Muscle of arm (tissue), 14 donors: Measurements from ENCODE around the gene UBLCP1. TPM values are rescaled to one million over a fixed set of nuclear protein-coding genes. Genes with fewer than 3 reads are reported as not detected.
"Not testable (repeated sequence)": the region's sequence is repeated elsewhere in the genome, so short reads cannot be mapped to it uniquely, and the experiment has no call there.

Experiments used
- DNase-seq: peaks from one replicate; pipeline ENCODE4 v3.0.0-alpha.2; 2013
- long read RNA-seq, 11 donors: transcript quantifications; one replicate each; lab custom pipeline, GENCODE V29; 2026
- polyA plus RNA-seq, 12 donors: library from polyadenylated mRNA; unstranded; fragments of 120-200 nt; gene quantifications; one replicate each; pipeline ENCODE4 v1.2.1, GENCODE V29; 2013; ENCODE audit not compliant: insufficient read length in 12 of 12

Gene UBLCP1, protein sequence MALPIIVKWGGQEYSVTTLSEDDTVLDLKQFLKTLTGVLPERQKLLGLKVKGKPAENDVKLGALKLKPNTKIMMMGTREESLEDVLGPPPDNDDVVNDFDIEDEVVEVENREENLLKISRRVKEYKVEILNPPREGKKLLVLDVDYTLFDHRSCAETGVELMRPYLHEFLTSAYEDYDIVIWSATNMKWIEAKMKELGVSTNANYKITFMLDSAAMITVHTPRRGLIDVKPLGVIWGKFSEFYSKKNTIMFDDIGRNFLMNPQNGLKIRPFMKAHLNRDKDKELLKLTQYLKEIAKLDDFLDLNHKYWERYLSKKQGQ
- polyA plus RNA-seq = 10 to 100 TPM in 11 of 12 donors, not detected in 1; 16.6 to 30.4 (median 26.4) TPM
- long read RNA-seq, donor 1, transcript UBLCP1-201 (11 exons, 2,392 nt) = major isoform, 12 of 12 reads
- long read RNA-seq, donor 1, partial matches to known transcripts = 0 of 12 reads
- long read RNA-seq, donor 1, other reads (novel, unspliced or antisense) = 0 of 12 reads
- long read RNA-seq, donor 2, transcript UBLCP1-201 (11 exons, 2,392 nt) = major isoform, 11 of 29 reads
- long read RNA-seq, donor 2, partial matches to known transcripts = 18 of 29 reads
- long read RNA-seq, donor 2, other reads (novel, unspliced or antisense) = 0 of 29 reads
- long read RNA-seq, donor 3, partial matches to known transcripts = 8 of 11 reads
- long read RNA-seq, donor 3, other reads (novel, unspliced or antisense) = 0 of 11 reads
- long read RNA-seq, donor 4, partial matches to known transcripts = 0 of 1 reads
- long read RNA-seq, donor 4, other reads (novel, unspliced or antisense) = 0 of 1 reads
- long read RNA-seq, donor 5, transcript UBLCP1-201 (11 exons, 2,392 nt) = major isoform, 7 of 20 reads
- long read RNA-seq, donor 5, partial matches to known transcripts = 12 of 20 reads
- long read RNA-seq, donor 5, other reads (novel, unspliced or antisense) = 0 of 20 reads
- long read RNA-seq, donor 6, transcript UBLCP1-201 (11 exons, 2,392 nt) = major isoform, 7 of 7 reads
- long read RNA-seq, donor 6, partial matches to known transcripts = 0 of 7 reads
- long read RNA-seq, donor 6, other reads (novel, unspliced or antisense) = 0 of 7 reads
- long read RNA-seq, donor 7, transcript UBLCP1-201 (11 exons, 2,392 nt) = major isoform, 5 of 5 reads
- long read RNA-seq, donor 7, partial matches to known transcripts = 0 of 5 reads
- long read RNA-seq, donor 7, other reads (novel, unspliced or antisense) = 0 of 5 reads
- long read RNA-seq, donor 8, transcript UBLCP1-201 (11 exons, 2,392 nt) = major isoform, 12 of 28 reads
- long read RNA-seq, donor 8, partial matches to known transcripts = 16 of 28 reads
- long read RNA-seq, donor 8, other reads (novel, unspliced or antisense) = 0 of 28 reads
- long read RNA-seq, donor 9, partial matches to known transcripts = 9 of 13 reads
- long read RNA-seq, donor 9, other reads (novel, unspliced or antisense) = 0 of 13 reads
- long read RNA-seq, donor 10, partial matches to known transcripts = 11 of 14 reads
- long read RNA-seq, donor 10, other reads (novel, unspliced or antisense) = 0 of 14 reads
- long read RNA-seq, donor 11, transcript UBLCP1-201 (11 exons, 2,392 nt) = major isoform, 6 of 13 reads
- long read RNA-seq, donor 11, partial matches to known transcripts = 7 of 13 reads
- long read RNA-seq, donor 11, other reads (novel, unspliced or antisense) = 0 of 13 reads

DNA sequence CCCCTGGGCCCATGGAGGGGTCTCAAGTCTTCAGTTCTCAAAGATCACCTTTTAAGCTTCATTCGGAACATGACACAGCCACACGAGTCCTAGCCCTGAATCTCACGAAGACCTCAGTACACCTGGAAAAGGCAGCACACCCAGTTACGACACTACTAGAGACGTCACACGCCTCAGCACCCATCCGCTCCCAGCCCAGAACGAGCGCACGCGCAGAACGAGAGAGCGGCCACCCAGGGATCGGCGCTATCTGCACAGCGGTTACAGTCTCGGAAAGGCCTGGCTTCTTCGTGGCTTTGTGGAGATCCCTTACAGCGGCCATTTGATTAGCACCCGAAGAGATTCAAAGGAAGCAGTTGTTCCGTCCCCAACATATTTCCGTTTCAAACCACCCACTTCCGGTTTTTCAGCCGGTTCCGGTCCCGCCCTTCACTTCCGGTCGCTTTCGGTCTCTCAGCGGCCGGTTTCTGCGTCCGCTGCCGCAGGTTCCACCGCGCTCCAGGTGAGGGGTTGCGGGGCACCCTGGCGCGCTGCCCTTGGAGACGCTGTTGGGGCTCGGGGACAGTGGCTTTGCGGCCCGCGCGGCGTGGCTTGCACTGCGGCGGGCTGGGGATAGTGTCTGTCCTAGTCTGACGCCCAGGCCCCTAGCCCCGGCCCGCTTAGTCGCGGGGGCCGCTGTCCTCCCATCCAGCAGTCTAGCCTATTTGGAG is at the start of gene UBLCP1:
TSS of gene UBLCP1 (plus strand) at position 432 of the 710 bp plus-strand sequence. CDS start 5,626 bp downstream, outside the sequence.
- DNase-seq = peak; percentile 90

- no peak for DNase-seq
Measured at GRCh38 chr5:159214486-159215271, 48.4 kb upstream of the UBLCP1 start.

GRCh38 chr5:159215886-159216285 is 47.2 kb upstream of the UBLCP1 start:
- DNase-seq = no peak

DNA sequence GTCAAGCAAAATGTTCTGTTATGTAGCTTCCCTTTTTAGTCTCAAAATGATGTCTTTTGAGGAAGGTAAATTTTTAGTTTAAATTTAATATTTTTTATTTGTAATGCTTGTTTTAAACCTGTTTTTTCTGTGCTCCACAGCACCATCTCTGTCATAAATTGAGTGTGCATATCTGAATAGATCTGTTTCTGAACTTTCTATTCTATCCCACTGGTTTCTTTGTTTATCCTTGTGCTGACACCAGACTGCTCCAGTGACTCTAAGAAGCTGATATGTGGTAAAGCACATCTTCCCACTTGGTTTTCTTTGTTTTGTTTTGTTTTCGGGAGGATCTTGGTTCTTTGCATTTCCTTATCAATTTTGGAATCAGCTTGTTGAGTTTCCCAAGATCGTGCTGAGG is 46.6 kb upstream of the UBLCP1 start:
- no peak for DNase-seq

DNA sequence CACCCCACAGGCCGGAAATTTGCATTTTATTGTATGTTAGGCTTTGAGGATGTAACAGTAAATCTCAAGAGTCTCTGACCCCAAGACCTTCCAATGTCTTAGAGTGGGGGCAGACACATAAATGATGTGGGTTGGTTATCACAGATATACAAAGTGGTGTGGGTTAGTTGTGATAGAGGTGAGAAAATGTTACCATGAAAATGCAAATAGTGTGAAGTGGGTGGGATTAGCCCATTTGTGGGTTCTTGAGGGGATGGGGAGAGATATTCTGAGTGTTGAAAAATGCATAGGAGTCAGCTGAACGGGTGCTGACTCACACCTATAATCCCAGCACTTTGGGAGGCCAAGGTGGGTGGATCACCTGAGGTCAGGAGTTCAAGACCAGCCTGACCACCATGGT is 45.9 kb upstream of the UBLCP1 start:
- DNase-seq = no peak

DNA sequence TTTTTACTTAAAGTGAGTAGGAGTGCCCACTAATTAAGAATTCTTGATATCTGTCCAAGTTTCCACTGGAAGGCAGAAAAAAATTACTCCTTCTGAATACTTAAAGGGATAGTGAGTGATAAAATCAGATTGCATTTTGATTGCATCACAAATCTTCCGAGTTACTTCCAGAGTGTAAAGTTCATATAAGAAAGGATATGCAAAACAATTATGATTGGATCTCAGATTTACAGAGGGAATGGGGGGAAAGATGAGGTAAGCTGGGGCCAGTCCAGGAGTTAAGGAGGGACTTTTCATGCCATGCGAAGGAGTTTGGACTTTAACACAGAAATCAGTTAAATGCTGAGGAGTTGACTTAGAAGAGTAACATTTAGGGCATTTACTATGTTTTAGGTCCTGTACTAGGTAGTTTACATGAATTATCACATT is 44.5 kb upstream of the UBLCP1 start:
- no peak for DNase-seq

DNA sequence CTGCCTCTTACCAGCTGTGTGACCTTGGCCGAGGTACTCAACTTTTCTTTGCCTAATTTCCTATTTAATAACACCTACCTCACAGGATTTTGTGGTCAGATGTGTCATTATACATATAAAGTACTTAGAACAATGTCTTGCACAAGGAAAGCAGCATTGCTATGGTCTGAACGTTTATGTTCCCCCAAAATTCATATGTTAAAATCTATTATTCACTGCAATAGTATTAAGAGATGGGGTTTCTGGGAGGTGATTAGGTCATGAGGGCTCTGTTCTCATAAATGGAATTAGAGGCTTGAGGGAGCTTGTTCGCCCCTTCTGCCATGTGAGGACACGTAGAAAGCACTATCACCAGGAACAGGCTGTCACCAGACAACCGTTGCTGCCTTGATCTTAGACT is 42.9 kb upstream of the UBLCP1 start:
- no peak for DNase-seq

- no peak for DNase-seq
Measured at GRCh38 chr5:159223469-159223868, 39.6 kb upstream of the UBLCP1 start.

DNA sequence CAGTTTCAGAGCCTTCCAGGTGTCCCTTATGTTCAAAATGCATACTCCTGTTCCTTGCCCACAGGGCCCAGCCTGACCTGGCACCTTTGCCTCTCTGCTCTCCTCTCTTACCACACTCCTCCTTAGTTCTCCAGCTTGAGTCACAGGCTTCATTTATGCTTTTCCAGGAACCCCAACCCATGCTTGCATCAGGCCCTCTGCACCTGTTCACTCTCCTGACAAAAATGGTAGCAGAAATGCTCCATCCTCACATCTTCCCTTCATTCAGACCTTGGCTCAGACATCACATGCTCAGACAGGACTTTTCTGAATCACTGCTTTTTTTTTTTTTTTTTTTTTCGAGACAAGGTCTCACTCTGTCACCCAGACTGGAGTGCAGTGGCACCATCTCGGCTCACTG is 38.6 kb upstream of the UBLCP1 start:
- no peak for DNase-seq

DNA sequence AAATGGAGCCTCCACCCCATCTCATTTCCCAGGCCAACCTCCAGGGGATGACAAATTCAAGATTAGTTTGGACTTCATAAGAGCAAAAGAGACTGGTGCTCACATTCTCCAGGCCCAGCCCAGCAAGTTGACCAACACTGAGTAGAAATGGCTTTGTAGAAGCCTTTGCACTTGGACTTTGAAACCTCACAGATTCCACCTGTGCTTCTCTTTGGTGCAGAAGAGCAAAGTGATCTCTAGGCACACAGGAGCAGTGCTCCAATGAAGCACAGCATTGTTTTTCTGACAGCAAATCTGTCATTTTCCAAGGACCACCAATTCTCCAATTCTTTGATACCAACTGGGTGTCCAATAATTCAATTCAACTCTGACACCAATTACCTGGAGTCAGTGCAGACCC is 36.6 kb upstream of the UBLCP1 start:
- no peak for DNase-seq

- no peak for DNase-seq
Measured at GRCh38 chr5:159227452-159227851, 35.6 kb upstream of the UBLCP1 start.

- not testable (repeated sequence) for DNase-seq
Measured at GRCh38 chr5:159228097-159228496, 35.0 kb upstream of the UBLCP1 start.

- DNase-seq = no peak
Measured at GRCh38 chr5:159230657-159231056, 32.4 kb upstream of the UBLCP1 start.

GRCh38 chr5:159231167-159231566 is 31.9 kb upstream of the UBLCP1 start:
- DNase-seq = no peak

DNA sequence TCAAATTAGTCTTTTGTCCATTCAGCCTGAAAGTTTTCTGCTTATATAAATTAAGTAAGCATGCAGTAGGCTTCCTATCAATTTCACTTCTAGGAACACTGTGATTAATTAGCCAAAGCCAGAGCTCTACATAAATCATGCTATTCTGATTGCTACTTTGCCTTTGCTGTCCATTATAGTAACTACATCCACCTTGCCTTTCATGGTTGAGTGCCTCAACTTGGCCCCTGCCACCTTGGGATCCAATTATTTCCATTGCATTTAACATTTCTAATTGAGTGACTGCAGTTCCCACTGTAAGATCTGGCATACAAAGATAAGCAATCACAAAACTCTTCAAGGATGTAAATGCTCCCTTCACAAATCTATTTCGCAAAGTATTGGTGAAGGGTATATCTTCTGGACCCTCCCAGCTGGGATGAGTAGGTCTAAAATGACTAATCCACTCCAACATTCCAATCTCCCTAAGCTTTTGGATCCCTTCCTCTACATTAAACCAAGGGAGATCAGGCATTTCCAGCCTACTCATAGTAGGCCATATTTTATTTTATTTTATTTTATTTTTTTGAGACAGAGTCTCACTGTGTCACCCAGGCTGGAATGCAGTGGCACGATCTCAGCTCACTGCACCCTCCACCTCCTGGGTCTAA is 27.1 kb upstream of the UBLCP1 start:
- not testable (repeated sequence) for DNase-seq

DNA sequence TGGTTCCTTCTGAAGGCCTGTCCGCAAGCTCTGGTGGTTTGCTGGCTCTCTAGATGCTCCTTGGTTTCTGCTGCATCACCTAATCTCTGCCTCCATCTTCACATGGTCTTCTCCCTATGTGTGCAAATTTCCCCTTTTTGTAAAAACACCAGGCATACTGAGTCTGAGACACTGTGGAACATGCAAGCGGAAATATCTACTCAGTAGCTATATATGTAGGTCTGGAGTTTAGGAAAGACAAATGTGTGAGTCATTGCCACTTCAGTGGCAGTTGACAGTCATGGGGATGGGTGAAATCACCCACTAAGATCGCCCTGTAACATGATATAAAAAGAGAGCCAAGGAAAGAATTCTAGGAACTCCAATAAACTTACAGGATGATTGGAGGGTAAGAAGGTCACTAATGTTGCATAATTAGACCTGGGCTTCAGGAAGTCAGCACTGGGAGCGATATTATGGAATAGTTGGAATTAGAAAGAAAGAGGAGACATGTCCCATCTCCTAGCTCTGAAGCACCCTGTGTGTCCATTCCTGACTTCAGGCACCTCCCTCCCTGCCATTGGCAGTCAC is 22.7 kb upstream of the UBLCP1 start:
- DNase-seq = no peak

DNA sequence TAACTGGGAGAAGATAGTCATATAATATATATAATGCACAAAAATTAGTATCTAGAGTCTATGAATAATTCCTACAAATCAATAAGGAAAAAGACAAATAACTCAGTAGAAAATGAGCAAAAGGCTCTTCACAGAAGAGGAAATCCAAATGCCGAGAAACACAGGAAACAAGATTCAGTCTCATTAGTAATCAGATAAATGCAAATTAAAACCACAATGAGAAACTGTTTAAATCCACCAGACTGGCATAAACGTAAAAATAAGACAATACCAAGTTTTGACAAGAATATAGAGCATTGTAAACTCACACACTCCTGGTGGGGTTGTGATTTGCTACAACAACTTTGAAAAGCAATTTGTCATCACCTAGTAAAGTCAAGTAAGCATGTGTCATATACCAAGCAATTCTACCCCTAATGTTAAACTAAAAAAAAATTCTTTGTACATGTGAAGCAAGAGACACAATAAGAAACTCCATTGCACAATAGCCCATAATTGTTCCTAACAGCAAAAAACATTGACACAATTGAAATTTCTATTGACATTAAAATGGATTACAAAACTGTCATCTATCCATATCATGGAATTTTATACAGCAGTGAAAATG is 21.0 kb upstream of the UBLCP1 start:
- DNase-seq = no peak

- no peak for DNase-seq
Measured at GRCh38 chr5:159242656-159243055, 20.4 kb upstream of the UBLCP1 start.
